Ovary (tissue), 9 donors: Measurements from ENCODE around the gene AGK. TPM values are rescaled to one million over a fixed set of nuclear protein-coding genes. Genes with fewer than 3 reads are reported as not detected.
"Not testable (repeated sequence)": the region's sequence is repeated elsewhere in the genome, so short reads cannot be mapped to it uniquely, and the experiment has no call there.

ENCODE experiments used
- DNase-seq, 5 donors: peaks; one replicate each; pipeline ENCODE4 v3.0.0-alpha.2; 2019 to 2020
- H3K27ac ChIP-seq, 2 donors: fragments of 200-600 bp; one replicate each; pipeline versions ENCODE4 v1.5.1 to v1.8.0; 2019 to 2022
- H3K27me3 ChIP-seq: fragments of 200-600 bp; one replicate; pipeline ENCODE4 v1.8.0; 2022
- H3K36me3 ChIP-seq: fragments of 200-600 bp; sonication (generic); one replicate; pipeline ENCODE4 v1.5.1; 2019
- H3K4me1 ChIP-seq: one replicate; pipeline ENCODE4 v1.8.1; 2013; ENCODE audit warnings: mild to moderate bottlenecking, moderate library complexity; ENCODE audit not compliant: insufficient read depth
- H3K4me3 ChIP-seq: fragments of 200-600 bp; sonication (generic); one replicate; pipeline ENCODE4 v1.5.1; 2017
- H3K9me3 ChIP-seq, 2 donors: fragments of 200-600 bp in 1 of 2; sonication (generic) in 1 of 2; one replicate each; pipeline versions ENCODE4 v1.5.1 to v1.8.1; 2013 to 2019; ENCODE audit warnings: mild to moderate bottlenecking in 1 of 2, moderate library complexity in 1 of 2
- EP300 ChIP-seq: sonication (generic); formaldehyde crosslinking; IDR thresholded peaks from one replicate; pipeline ENCODE4 v1.6.1; 2017; ENCODE audit warnings: antibody characterized with exemption
- POLR2A ChIP-seq: fragments of 450-650 bp; IDR thresholded peaks from one replicate; pipeline ENCODE4 v1.6.1; 2017; ENCODE audit warnings: antibody characterized with exemption, mild to moderate bottlenecking, moderate library complexity
- WGBS, 3 donors: extraction: QIAGEN DNeasy Blood & Tissue Kit in 1 of 3; methylation state at CpG; one replicate each; pipeline versions ENCODE4 v1.1.5 to v1.1.7; 2013 to 2017; 5-methylcytosine and 5-hydroxymethylcytosine counted together
- intact Hi-C, 4 donors: fragments of 100-400 bp; cut with DNase I; formaldehyde crosslinking; loops; one replicate each; pipeline versions ENCODE4 v1.11.0 to v1.15.1; 2022 to 2023
- polyA plus RNA-seq, 2 donors: library from polyadenylated mRNA; stranded (reverse); fragments of 200-250 nt in 1 of 2; fragments of 350-450 nt in 1 of 2; fragmentation: Illumina TruSeq in 1 of 2; extraction: RNeasy Lipid Tissue Mini Kit (QIAGEN cat#74804) in 1 of 2; gene quantifications; one replicate each; pipeline ENCODE4 v1.2.3, GENCODE V29; 2013 to 2014
- total RNA-seq, 7 donors: library from RNA; depleted of rRNA in 2 of 7; stranded (reverse); fragments of >200 nt in 2 of 7; fragmentation: NEBNext Ultra II Directional in 3 of 7; extraction: Animal tissue kit (Norgen Biotek cat#: 25700) in 3 of 7; gene quantifications; one replicate each; pipeline versions ENCODE4 v1.1.0 to v1.2.4, GENCODE V29; 2016 to 2023
- TF ChIP-seq, protein P1 (sequence below), 3 donors: fragments of 450-650 bp in 2 of 3; fragments of 200-600 bp in 1 of 3; IDR thresholded peaks; one replicate each; pipeline versions ENCODE4 v1.5.1 to v1.8.0; 2016 to 2022; ENCODE audit warnings: antibody characterized with exemption in 3 of 3, mild to moderate bottlenecking in 1 of 3
- donor health status: DM: no; HTN: no; CAD: no; lungs with moderate emphysema.
- donor health status: DM: no; HTN: no; CAD: no.
- donor health status: Bipolar disorder and iron deficiency.
- donor health status: DM: yes; HTN: yes; CAD: no.
- donor health status: DM: no; HTN: no; CAD: no.
- donor health status: DM: yes; HTN: yes; CAD: no.

Gene AGK
- total and polyA plus RNA-seq, 9 donors: 11.3 to 32.1 (median 21.8) TPM

DNA sequence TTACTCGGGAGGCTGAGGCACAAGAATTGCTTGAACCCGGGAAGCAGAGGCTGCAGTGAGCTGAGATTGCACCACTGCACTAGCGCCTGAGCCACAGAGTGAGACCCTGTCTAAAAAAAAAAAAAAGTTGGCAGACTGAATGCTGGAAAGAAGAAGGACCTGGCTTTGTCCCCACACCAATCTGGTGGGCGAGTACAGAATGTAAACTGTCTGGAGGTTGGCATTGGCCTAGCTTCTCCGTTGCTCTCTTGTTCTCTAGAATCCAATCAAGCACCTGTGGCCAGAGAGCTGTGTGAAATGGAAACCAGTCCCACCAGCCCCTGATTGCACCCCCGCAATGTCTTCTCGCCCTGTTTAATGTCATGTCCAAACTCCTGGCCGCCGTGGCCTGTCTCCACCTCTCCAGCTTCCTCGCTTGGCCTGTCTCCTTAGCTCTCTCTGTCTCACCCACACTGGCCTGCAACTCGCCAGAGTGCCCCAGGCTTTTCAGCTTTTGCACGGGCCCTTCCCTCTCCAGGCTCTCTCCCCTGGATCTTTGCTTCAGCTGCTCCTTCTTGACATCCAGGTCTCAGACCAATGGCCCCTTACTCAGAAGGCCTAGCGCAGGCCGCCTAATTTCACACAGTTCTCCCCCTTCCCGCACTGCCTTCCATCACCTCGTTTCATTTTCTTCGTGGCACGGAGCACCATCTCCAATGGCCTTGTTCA lies 670 bp upstream of the AGK start:
- peak overlapping the region in 1 of 2 donors; percentile 60 for H3K27ac ChIP-seq
- intact Hi-C loops: no loop called here
- no peaks in the 10 kb centered on the region for H3K9me3 ChIP-seq
- peak overlapping the region; percentile 59 for H3K4me3 ChIP-seq
- TF ChIP-seq, protein P1, sequence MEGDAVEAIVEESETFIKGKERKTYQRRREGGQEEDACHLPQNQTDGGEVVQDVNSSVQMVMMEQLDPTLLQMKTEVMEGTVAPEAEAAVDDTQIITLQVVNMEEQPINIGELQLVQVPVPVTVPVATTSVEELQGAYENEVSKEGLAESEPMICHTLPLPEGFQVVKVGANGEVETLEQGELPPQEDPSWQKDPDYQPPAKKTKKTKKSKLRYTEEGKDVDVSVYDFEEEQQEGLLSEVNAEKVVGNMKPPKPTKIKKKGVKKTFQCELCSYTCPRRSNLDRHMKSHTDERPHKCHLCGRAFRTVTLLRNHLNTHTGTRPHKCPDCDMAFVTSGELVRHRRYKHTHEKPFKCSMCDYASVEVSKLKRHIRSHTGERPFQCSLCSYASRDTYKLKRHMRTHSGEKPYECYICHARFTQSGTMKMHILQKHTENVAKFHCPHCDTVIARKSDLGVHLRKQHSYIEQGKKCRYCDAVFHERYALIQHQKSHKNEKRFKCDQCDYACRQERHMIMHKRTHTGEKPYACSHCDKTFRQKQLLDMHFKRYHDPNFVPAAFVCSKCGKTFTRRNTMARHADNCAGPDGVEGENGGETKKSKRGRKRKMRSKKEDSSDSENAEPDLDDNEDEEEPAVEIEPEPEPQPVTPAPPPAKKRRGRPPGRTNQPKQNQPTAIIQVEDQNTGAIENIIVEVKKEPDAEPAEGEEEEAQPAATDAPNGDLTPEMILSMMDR (IDR thresholded peaks at IDR 0.05): no peak
- TF ChIP-seq EP300: no peak
- no peak for TF ChIP-seq POLR2A
- H3K36me3 ChIP-seq: no peaks in the 10 kb centered on the region
- H3K4me1 ChIP-seq: no peaks in the 10 kb centered on the region
- DNase-seq: peak in 1 of 5 donors; percentile 25
- no peaks in the 10 kb centered on the region for H3K27me3 ChIP-seq
- WGBS, 3 donors: 25 to 26% (median 26%) methylated on average over 18 of the region's 18 CpGs

DNA sequence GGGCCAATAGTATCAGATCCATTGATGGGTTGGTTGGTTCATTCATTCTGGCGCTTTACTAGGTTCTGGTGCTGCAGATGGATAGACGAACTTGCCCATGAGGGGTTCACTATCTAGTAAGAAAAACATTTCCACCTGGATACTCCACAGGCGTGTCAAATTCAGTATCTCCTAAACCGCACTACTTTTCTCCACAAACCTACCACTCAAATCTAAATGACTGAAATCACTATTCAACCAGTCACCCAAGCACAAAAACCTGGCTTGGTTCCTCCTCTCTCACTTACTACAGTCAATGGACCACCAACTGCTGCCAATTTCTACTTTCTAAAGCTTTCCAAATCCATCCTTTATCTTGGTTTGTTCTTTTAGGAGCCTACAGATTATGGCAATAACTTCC lies 572 bp downstream of the AGK start:
- TF ChIP-seq EP300 (no peak), POLR2A (no peak)
- TF ChIP-seq, protein P1 (IDR thresholded peaks at IDR 0.05): no peak
- no peaks in the 10 kb centered on the region for H3K36me3 ChIP-seq
- 2 to 7% (median 4%) methylated on average over 4 of the region's 4 CpGs for WGBS, 3 donors
- H3K27me3 ChIP-seq: no peaks in the 10 kb centered on the region
- H3K27ac ChIP-seq: peak overlapping the region in 1 of 2 donors; percentile 60
- no peaks in the 10 kb centered on the region for H3K4me1 ChIP-seq
- peak overlapping the region; percentile 59 for H3K4me3 ChIP-seq
- H3K9me3 ChIP-seq: no peaks in the 10 kb centered on the region
- no peak for DNase-seq
- intact Hi-C loops: no loop called here

DNA sequence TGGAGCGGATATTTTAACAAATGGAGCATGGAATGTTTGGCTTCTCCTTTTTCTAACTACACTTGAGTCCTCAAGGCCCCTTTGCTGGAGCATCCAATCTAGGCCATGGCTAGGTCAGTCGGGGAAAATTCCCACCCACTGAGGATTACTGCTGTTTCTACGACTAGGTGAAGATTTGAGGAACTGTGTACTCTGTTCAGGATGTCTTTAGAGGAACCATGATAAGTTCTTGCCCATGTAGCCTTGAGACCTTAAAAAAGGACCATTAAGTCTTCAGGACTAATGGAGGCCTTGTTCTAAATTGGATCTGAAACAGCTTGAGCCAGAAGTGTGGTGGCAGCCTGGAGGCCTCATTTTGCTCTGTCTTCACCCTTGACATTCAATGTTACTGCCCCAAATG lies 6.2 kb downstream of the AGK start:
- WGBS, 3 donors: 71 to 90% (median 84%) methylated on average over 3 of the region's 3 CpGs
- Histone ChIP-seq H3K9me3 (no peaks in the 10 kb centered on the region), H3K4me3 (no peak overlapping the region), H3K4me1 (no peaks in the 10 kb centered on the region), H3K27me3 (no peaks in the 10 kb centered on the region), H3K36me3 (no peaks in the 10 kb centered on the region), H3K27ac (no peak overlapping the region)
- DNase-seq: no peak
- intact Hi-C loops: no loop called here
- TF ChIP-seq EP300: no peak
- no peak for TF ChIP-seq POLR2A
- TF ChIP-seq, protein P1 (IDR thresholded peaks at IDR 0.05): no peak

DNA sequence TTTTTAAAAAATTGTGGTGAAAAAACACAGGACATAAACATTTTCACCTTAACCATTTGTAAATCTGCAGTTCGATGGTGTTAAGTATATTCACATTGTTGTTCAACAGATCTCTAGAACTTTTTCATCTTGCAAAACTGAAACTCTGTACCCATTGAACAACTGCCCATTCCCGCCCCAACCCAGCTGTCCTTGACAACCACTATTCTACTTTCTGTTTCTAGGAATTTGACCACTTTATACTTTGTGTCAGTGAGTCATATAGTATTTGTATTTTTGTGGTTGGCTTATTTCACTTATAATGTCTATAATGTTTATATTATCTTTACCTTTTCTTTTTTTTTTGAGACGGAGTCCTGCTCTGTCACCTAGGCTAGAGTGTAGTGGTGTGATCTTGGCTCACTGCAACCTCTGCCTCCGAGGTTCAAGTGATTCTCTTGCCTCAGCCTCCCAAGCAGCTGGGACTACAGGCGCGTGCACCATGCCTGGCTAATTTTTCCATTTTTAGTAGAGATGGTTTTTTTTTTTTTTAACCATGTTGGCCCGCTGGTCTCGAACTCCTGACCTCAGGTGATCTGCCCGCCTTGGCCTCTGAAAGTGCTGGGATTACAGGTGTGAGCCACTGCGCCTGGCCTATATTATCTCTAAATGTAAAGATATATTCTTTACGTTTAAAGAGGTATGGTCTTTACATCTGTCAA lies 6.8 kb downstream of the AGK start:
- H3K4me3 ChIP-seq, intact Hi-C loops, DNase-seq, H3K27me3 ChIP-seq, H3K9me3 ChIP-seq, H3K27ac ChIP-seq, H3K36me3 ChIP-seq, H3K4me1 ChIP-seq: not testable (repeated sequence)
- 88 to 91% (median 89%) methylated on average over 11 of the region's 11 CpGs for WGBS, 3 donors

DNA sequence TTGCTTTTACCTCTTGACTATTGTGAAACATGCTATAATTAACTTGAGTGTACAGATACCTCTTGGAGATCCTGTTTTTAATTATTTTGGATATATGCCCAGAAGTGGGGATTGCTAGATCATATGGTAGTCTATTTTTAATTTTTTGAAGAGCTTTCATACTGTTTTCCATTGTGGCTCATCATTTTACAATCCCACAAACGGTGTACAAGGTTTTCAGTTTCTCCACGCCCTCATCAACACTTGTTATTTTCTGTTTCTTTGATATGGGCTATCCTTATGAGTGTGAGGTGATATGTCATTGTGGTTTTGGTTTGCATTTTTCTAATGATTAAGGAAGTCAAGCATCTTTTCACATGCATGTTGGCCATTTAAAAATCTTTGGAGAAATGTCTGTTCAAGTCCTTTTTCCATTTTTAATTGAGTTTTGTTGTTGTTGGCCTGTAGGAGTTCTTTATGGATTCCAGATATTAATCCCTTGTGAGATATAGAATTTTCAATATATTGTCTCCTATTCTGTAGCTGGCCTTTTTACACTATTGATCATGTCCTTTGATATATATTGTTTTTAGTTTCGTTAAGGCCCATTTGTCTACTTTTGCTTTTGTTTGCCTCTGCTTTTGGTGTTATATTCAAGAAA lies 7.5 kb downstream of the AGK start:
- TF ChIP-seq EP300: no peak
- TF ChIP-seq, protein P1 (IDR thresholded peaks at IDR 0.05): no peak
- no peak for TF ChIP-seq POLR2A
- H3K9me3 ChIP-seq: no peaks in the 10 kb centered on the region
- H3K27ac ChIP-seq: no peak overlapping the region
- intact Hi-C loops: no loop called here
- no peak for DNase-seq
- no peaks in the 10 kb centered on the region for H3K27me3 ChIP-seq
- no peaks in the 10 kb centered on the region for H3K4me1 ChIP-seq
- H3K4me3 ChIP-seq: no peak overlapping the region
- 62 to 67% (median 67%) methylated on average over 3 of the region's 3 CpGs for WGBS, 3 donors
- H3K36me3 ChIP-seq: no peaks in the 10 kb centered on the region
